GM12873 (cell line): ENCODE results near the gene PDE3B.

ENCODE experiments used
- CTCF ChIP-seq: IDR thresholded peaks from 2 replicates; pipeline ENCODE4 v1.5.1; 2012; ENCODE audit warnings: low read depth, mild to moderate bottlenecking, moderate library complexity, low read length, control low read depth; ENCODE audit not compliant: insufficient read depth; ENCODE audit errors: missing control alignments

The PDE3B gene

GRCh38 chr11:14857621-14858020, 214.0 kb downstream of the PDE3B start:
- TF ChIP-seq CTCF, result no peak

- TF ChIP-seq CTCF, result no peak
Observed at GRCh38 chr11:14858404-14858803, 214.8 kb downstream of the PDE3B start.

GRCh38 chr11:14860511-14860910, 216.9 kb downstream of the PDE3B start:
- TF ChIP-seq CTCF, result no peak

GRCh38 chr11:14861680-14862079, 218.1 kb downstream of the PDE3B start:
- TF ChIP-seq CTCF, result no peak

DNA sequence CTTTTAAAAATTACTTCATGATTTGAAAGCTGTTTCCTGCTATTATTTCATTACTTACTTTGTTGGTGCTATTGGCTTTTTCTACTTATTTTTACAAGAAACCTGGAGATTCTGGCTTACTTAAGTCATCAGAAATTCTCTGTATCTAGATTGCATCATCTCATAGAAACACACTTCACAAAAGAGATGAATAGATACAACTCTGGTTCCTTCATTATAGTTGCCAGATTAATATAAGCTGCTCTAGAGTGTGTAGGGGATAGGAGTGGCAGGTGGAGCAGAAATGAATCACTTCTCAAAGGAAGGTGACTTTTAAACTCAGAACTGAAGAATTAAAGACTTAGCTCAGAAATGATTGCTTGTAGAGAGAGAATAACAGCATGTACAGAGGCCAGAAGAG, 228.4 kb downstream of the PDE3B start:
- no peak for TF ChIP-seq CTCF

- no peak for TF ChIP-seq CTCF
Observed at GRCh38 chr11:14873632-14874031, 230.0 kb downstream of the PDE3B start.

DNA sequence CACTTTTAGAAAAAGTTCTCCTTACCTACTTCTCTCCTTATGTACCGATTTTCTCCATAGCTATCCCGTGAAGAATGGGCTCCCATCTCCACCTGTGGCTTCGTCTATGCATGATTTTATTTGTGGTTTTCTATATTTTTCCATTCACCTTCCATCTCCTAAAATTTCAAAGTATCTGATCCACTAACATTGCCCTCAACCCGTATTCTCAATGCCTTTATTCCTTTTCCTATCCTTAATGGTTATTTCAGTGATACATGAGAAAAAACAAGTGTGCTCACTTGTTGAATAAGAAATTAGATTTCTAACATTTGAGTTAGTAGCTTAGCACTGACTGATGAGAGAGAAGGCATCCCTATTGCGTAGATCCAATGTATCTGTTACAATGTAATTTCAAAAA, 231.6 kb downstream of the PDE3B start:
- no peak for TF ChIP-seq CTCF
